ENCODE results near the gene CCM2. TPM values are rescaled to one million over a fixed set of nuclear protein-coding genes. Genes with fewer than 3 reads are reported as not detected.
"Not testable (repeated sequence)": the region's sequence is repeated elsewhere in the genome, so short reads cannot be mapped to it uniquely, and the experiment has no call there.

Gene CCM2
- total RNA-seq, 1 donor from 2014 or later = 35.7 TPM

DNA sequence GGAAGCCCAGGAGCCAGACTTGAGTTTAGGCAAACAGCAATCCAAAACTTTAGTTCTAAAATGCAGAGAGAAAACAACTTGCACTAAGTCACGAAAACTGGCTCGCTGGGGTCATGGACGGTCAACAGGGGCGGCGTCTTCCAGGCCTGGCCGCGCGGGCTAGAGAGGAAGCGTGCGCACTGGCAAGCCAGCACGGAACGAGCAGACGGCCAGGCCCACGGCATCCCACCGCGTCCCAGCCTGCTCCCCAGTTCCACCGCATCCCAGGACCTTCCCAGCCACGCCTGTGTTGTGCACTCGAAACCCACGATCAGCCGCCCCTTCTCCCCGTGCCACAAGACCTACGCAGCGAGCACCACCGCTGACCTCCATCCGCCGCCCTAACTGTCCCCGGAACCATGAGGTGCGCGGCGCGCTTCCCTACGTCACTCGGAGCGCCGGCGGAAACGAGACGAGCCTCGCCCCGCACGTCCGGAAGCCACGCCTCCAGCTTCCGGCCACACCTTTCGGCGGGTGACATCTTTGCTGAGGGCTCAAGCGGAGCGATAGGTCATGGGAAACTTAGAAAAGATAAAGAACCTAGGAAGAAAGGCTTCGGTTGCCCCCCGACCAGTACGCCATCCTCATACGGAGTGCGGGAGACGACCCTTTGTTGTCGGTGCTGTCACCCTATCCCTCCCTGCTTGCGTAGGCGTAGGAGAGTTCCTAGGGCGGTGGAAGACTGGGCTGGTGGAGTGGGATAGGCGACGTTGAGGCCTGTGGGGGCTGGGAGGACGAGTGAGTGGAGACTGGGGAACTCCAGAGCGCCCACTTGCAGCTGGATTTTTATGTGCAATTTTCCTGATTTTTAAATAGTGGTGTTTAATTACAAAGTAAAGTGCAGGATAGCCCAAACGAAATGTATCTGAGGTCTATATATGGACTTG lies 111.6 kb downstream of the CCM2 start, which contains the start of gene TBRG4:
TBRG4 (minus strand) TSS at position 400 of the 926 bp plus-strand sequence. CDS start 2,460 bp downstream, outside the sequence.
- H3K4me1 Mint-ChIP-seq = peaks cover 34% of the 10 kb centered on the region
- TF ChIP-seq, protein P1, sequence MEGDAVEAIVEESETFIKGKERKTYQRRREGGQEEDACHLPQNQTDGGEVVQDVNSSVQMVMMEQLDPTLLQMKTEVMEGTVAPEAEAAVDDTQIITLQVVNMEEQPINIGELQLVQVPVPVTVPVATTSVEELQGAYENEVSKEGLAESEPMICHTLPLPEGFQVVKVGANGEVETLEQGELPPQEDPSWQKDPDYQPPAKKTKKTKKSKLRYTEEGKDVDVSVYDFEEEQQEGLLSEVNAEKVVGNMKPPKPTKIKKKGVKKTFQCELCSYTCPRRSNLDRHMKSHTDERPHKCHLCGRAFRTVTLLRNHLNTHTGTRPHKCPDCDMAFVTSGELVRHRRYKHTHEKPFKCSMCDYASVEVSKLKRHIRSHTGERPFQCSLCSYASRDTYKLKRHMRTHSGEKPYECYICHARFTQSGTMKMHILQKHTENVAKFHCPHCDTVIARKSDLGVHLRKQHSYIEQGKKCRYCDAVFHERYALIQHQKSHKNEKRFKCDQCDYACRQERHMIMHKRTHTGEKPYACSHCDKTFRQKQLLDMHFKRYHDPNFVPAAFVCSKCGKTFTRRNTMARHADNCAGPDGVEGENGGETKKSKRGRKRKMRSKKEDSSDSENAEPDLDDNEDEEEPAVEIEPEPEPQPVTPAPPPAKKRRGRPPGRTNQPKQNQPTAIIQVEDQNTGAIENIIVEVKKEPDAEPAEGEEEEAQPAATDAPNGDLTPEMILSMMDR (conservative IDR thresholded peaks at IDR 0.05) = peak; percentile 53
- peak within 1 kb of the TSS; percentile 99 for H3K27ac Mint-ChIP-seq (ENCODE audit: unreplicated experiment)
- H3K4me3 Mint-ChIP-seq = peak within 1 kb of the TSS; percentile 99
- no peaks in the 10 kb centered on the region for H3K36me3 Mint-ChIP-seq (ENCODE audit: low read depth)
- peaks cover 35% of the 10 kb centered on the region for H3K27me3 Mint-ChIP-seq (ENCODE audit: low read depth)
- no peaks in the 10 kb centered on the region for H3K9me3 Mint-ChIP-seq
- peak; percentile 87 for DNase-seq (ENCODE audit: low read depth, low spot score)

DNA sequence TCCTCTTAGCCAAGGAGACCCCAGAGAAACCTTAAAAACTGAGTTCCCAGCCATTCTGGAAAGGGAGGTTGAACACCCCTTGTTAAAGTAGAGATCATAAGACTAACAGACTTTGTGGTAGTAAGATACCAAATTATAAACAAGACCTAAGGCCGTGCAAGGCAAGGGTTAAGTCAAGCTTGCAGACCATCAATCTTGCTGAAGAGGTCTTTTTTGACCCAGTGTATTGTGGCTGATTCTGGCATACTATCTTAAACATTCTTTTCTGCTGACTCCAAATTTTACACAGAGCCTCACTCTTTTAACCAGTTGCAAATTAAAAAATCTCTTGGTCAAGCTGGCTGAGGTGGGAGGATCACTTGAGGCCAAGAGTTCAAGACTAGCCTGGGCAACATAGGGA lies 112.6 kb downstream of the CCM2 start:
- Mint-ChIP-seq H3K36me3 (ENCODE audit: low read depth) (no peaks in the 10 kb centered on the region), H3K4me3 (peak overlapping the region; percentile 99), H3K27ac (ENCODE audit: unreplicated experiment) (no peak overlapping the region), H3K9me3 (no peaks in the 10 kb centered on the region), H3K27me3 (ENCODE audit: low read depth) (peaks cover 41% of the 10 kb centered on the region), H3K4me1 (peaks cover 32% of the 10 kb centered on the region)
- no peak for DNase-seq (ENCODE audit: low read depth, low spot score)
- TF ChIP-seq, protein P1 (conservative IDR thresholded peaks at IDR 0.05) = no peak

DNA sequence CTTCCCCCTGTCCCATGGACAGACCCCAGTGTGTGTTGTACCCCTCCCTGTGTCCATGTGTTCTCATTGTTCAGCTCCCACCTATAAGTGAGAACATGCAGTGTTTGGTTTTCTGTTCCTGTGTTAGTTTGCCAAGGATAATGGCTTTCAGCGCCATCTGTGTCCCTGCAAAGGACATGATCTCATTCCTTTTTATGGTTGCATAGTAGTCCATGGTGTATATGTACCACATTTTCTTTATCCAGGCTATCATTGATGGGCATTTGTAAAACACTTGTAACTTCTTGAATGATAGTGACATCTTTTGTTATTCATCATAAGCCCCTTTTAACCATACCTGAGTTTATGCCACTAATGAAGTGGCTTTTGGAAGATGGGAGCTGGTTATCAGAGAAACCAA lies 114.3 kb downstream of the CCM2 start:
- H3K9me3 Mint-ChIP-seq; DNase-seq (ENCODE audit: low read depth, low spot score); H3K27ac Mint-ChIP-seq (ENCODE audit: unreplicated experiment); H3K36me3 Mint-ChIP-seq (ENCODE audit: low read depth): not testable (repeated sequence)
- Mint-ChIP-seq H3K4me1 (peaks cover 23% of the 10 kb centered on the region), H3K4me3 (peak overlapping the region; percentile 73), H3K27me3 (ENCODE audit: low read depth) (peaks cover 46% of the 10 kb centered on the region)

DNA sequence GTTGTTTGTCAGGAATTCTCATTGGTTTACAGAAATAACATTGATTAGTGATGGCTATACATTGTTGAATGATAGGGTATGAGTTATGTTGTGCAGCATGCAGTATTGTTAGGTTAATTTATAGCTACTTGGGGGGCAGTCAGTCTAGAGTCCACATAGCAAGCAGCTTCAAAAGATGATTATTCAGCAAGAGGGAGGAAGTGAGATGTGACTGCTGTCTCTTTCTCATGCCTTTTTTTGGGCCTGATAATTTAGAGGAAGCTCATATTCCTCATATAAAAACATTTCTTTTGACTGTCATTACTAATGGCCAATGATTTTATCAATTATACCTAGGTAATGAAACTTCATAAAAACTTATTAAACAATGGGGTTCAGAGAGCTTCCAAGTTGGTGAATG lies 114.9 kb downstream of the CCM2 start:
- H3K9me3 Mint-ChIP-seq = no peaks in the 10 kb centered on the region
- DNase-seq (ENCODE audit: low read depth, low spot score) = no peak
- H3K27ac Mint-ChIP-seq (ENCODE audit: unreplicated experiment) = no peak overlapping the region
- no peaks in the 10 kb centered on the region for H3K36me3 Mint-ChIP-seq (ENCODE audit: low read depth)
- TF ChIP-seq, protein P1 (conservative IDR thresholded peaks at IDR 0.05) = no peak
- H3K27me3 Mint-ChIP-seq (ENCODE audit: low read depth) = peaks cover 46% of the 10 kb centered on the region
- peak overlapping the region; percentile 44 for H3K4me3 Mint-ChIP-seq
- H3K4me1 Mint-ChIP-seq = peaks cover 22% of the 10 kb centered on the region

DNA sequence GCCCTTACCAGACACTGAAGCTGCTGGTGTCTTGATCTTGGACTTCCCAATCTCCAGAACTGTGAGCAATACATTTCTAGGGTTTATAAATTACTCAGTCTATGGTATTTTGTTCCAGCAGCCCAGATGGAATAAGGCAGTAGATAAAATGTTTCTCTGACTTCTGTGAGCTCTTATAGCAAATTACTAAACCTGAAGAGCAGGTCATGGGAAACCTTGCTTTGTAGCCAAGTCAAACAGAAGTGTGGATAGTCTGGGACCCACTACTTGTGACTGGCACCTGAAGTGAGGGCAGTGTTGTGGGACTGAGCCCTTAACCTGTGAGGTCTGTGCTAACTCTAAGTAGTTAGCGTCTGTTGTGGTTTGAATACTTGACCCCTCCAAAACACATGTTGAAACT lies 116.0 kb downstream of the CCM2 start:
- no peak for DNase-seq (ENCODE audit: low read depth, low spot score)
- Mint-ChIP-seq H3K9me3 (no peaks in the 10 kb centered on the region), H3K27me3 (ENCODE audit: low read depth) (peaks cover 46% of the 10 kb centered on the region), H3K4me3 (peak overlapping the region; percentile 22), H3K4me1 (peaks cover 13% of the 10 kb centered on the region), H3K27ac (ENCODE audit: unreplicated experiment) (no peak overlapping the region), H3K36me3 (ENCODE audit: low read depth) (no peaks in the 10 kb centered on the region)
- TF ChIP-seq, protein P1 (conservative IDR thresholded peaks at IDR 0.05) = no peak

DNA sequence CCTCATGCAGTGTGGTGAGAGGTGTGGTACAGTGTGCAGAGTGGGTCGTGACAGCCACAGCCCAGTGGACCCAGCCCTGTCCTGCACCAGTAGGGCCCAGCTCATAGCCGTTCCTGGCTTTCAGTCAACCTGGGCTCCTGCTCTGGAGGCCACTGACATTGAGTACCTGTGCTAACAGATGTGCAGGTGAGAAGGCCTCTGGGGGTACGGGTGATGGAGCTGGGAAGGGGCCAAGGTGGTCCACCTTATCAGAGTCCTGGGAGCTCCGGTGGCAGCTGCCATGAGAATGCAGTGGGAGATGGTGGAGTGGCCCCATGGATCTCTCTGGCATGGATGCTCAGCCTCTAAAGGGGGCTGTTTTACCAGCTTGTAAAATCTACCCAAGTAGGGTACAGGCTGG lies 117.6 kb downstream of the CCM2 start:
- Mint-ChIP-seq H3K27ac (ENCODE audit: unreplicated experiment) (no peak overlapping the region), H3K4me1 (peaks cover 4% of the 10 kb centered on the region), H3K9me3 (no peaks in the 10 kb centered on the region), H3K27me3 (ENCODE audit: low read depth) (peaks cover 45% of the 10 kb centered on the region), H3K4me3 (no peak overlapping the region), H3K36me3 (ENCODE audit: low read depth) (no peaks in the 10 kb centered on the region)
- DNase-seq (ENCODE audit: low read depth, low spot score) = no peak
- TF ChIP-seq, protein P1 (conservative IDR thresholded peaks at IDR 0.05) = no peak

Data from neural crest cell (in vitro differentiated cells).